Thymus (tissue), 11 donors: Measurements from ENCODE around the gene JARID2. TPM values are rescaled to one million over a fixed set of nuclear protein-coding genes. Genes with fewer than 3 reads are reported as not detected.

ENCODE experiments used
- DNase-seq, 9 donors: peaks; one replicate each; pipeline ENCODE4 v3.0.0-alpha.2; 2013; ENCODE audit warnings: low spot score in 9 of 9, low read depth in 6 of 9, missing footprints in 1 of 9
- H3K27ac ChIP-seq, 2 donors: one replicate each; pipeline ENCODE4 v1.5.1; 2013; ENCODE audit warnings: control low read depth in 1 of 2, low read depth in 1 of 2, low read length in 1 of 2, mild to moderate bottlenecking in 1 of 2, moderate library complexity in 1 of 2
- H3K27me3 ChIP-seq, 2 donors: one replicate each; pipeline ENCODE4 v1.5.1; 2013; ENCODE audit warnings: low read length in 1 of 2; ENCODE audit not compliant: control insufficient read depth in 2 of 2, insufficient read depth in 1 of 2
- H3K36me3 ChIP-seq, 2 donors: one replicate each; pipeline ENCODE4 v1.5.1; 2013; ENCODE audit warnings: low read length in 1 of 2, mild to moderate bottlenecking in 1 of 2, moderate library complexity in 1 of 2; ENCODE audit not compliant: control insufficient read depth in 2 of 2, insufficient read depth in 2 of 2
- H3K4me1 ChIP-seq, 2 donors: one replicate each; pipeline ENCODE4 v1.5.1; 2013; ENCODE audit warnings: low read length in 2 of 2; ENCODE audit not compliant: control insufficient read depth in 2 of 2, insufficient read depth in 2 of 2
- H3K4me3 ChIP-seq, 2 donors: one replicate each; pipeline ENCODE4 v1.5.1; 2013; ENCODE audit warnings: low read length in 2 of 2, control low read depth in 1 of 2, mild to moderate bottlenecking in 1 of 2
- H3K9me3 ChIP-seq, 2 donors: one replicate each; pipeline ENCODE4 v1.5.1; 2013; ENCODE audit warnings: low read length in 1 of 2, mild to moderate bottlenecking in 1 of 2; ENCODE audit not compliant: control insufficient read depth in 2 of 2, insufficient read depth in 1 of 2
- WGBS: extraction: QIAGEN DNeasy Blood & Tissue Kit; methylation state at CpG from one replicate; pipeline ENCODE4 v1.1.7; 2013; 5-methylcytosine and 5-hydroxymethylcytosine counted together
- polyA plus RNA-seq: library from polyadenylated mRNA; stranded (reverse); fragments of 200-250 nt; gene quantifications from one replicate; pipeline ENCODE4 v1.2.3, GENCODE V29; 2013
- total RNA-seq: library from RNA; stranded (reverse); fragments of 120-200 nt; gene quantifications from one replicate; pipeline ENCODE4 v1.2.4, GENCODE V29; 2013
- donor health status: healthy.

The JARID2 gene
- total and polyA plus RNA-seq, 2 donors, result 15.8 to 20.9 TPM

GRCh38 chr6:15457121-15457650 lies 211.3 kb downstream of the JARID2 start:
- WGBS, result 91% methylated on average over 4 of the region's 4 CpGs
- Histone ChIP-seq H3K27me3 (no peaks in the 10 kb centered on the region), H3K4me1 (peaks cover 2% of the 10 kb centered on the region in 2 donors)

GRCh38 chr6:15458021-15458459 lies 212.2 kb downstream of the JARID2 start:
- no peaks in the 10 kb centered on the region for H3K27me3 ChIP-seq
- H3K4me1 ChIP-seq, result peaks cover 0 to 2% of the 10 kb centered on the region in 2 donors
- no peak for DNase-seq
- no peaks in the 10 kb centered on the region for H3K9me3 ChIP-seq
- 96% methylated on average over 14 of the region's 14 CpGs for WGBS
- no peak overlapping the region for H3K27ac ChIP-seq
- H3K36me3 ChIP-seq, result peaks cover 16 to 28% of the 10 kb centered on the region in 2 donors
- H3K4me3 ChIP-seq, result no peak overlapping the region

More at GRCh38 chr6:15457121-15457650, 211.3 kb downstream of the JARID2 start:
- Histone ChIP-seq H3K4me3 (no peak overlapping the region), H3K27ac (no peak overlapping the region), H3K36me3 (peaks cover 21 to 35% of the 10 kb centered on the region in 2 donors), H3K9me3 (no peaks in the 10 kb centered on the region)
- DNase-seq, result no peak

- peaks cover 0 to 14% of the 10 kb centered on the region in 2 donors for H3K36me3 ChIP-seq
- WGBS, result 98% methylated on average over 4 of the region's 4 CpGs
- H3K4me3 ChIP-seq, result no peak overlapping the region
- no peak for DNase-seq
- H3K4me1 ChIP-seq, result peaks cover 0 to 2% of the 10 kb centered on the region in 2 donors
- H3K27me3 ChIP-seq, result no peaks in the 10 kb centered on the region
- no peak overlapping the region for H3K27ac ChIP-seq
- no peaks in the 10 kb centered on the region for H3K9me3 ChIP-seq
Measured at GRCh38 chr6:15460110-15460727, 214.3 kb downstream of the JARID2 start.

GRCh38 chr6:15461127-15461944 lies 215.5 kb downstream of the JARID2 start:
- no peaks in the 10 kb centered on the region for H3K9me3 ChIP-seq
- H3K27ac ChIP-seq, result no peak overlapping the region
- DNase-seq, result no peak
- WGBS, result over 99% methylated on average over 6 of the region's 6 CpGs
- H3K4me1 ChIP-seq, result peaks cover 0 to 2% of the 10 kb centered on the region in 2 donors
- no peaks in the 10 kb centered on the region for H3K27me3 ChIP-seq
- peaks cover 0 to 17% of the 10 kb centered on the region in 2 donors for H3K36me3 ChIP-seq
- no peak overlapping the region for H3K4me3 ChIP-seq

GRCh38 chr6:15462256-15462655 lies 216.4 kb downstream of the JARID2 start:
- H3K9me3 ChIP-seq, result no peaks in the 10 kb centered on the region
- peaks cover 0 to 2% of the 10 kb centered on the region in 2 donors for H3K4me1 ChIP-seq
- whole genome bisulfite sequencing, result 31% methylated on average over 4 of the region's 4 CpGs
- DNase-seq, result peak in 1 of 9 donors; percentile 24
- H3K4me3 ChIP-seq, result no peak overlapping the region
- no peak overlapping the region for H3K27ac ChIP-seq
- H3K36me3 ChIP-seq, result peaks cover 0 to 14% of the 10 kb centered on the region in 2 donors
- no peaks in the 10 kb centered on the region for H3K27me3 ChIP-seq

GRCh38 chr6:15462717-15463525 lies 217.1 kb downstream of the JARID2 start:
- no peaks in the 10 kb centered on the region for H3K9me3 ChIP-seq
- peaks cover 0 to 2% of the 10 kb centered on the region in 2 donors for H3K4me1 ChIP-seq
- WGBS, result 87% methylated on average over 8 of the region's 8 CpGs
- H3K4me3 ChIP-seq, result no peak overlapping the region
- peaks cover 0 to 17% of the 10 kb centered on the region in 2 donors for H3K36me3 ChIP-seq
- DNase-seq, result no peak
- H3K27ac ChIP-seq, result no peak overlapping the region
- H3K27me3 ChIP-seq, result no peaks in the 10 kb centered on the region

- peak in 2 of 9 donors; percentile 41 to 50 for DNase-seq
- Histone ChIP-seq H3K4me3 (no peak overlapping the region), H3K36me3 (peaks cover 9 to 24% of the 10 kb centered on the region in 2 donors), H3K27ac (no peak overlapping the region), H3K9me3 (no peaks in the 10 kb centered on the region), H3K27me3 (no peaks in the 10 kb centered on the region), H3K4me1 (peaks cover 0 to 2% of the 10 kb centered on the region in 2 donors)
- 95% methylated on average over 5 of the region's 5 CpGs for WGBS
Measured at GRCh38 chr6:15464211-15464725, 218.4 kb downstream of the JARID2 start.

GRCh38 chr6:15465212-15465611 lies 219.3 kb downstream of the JARID2 start:
- peaks cover 18 to 32% of the 10 kb centered on the region in 2 donors for H3K36me3 ChIP-seq
- no peaks in the 10 kb centered on the region for H3K9me3 ChIP-seq
- whole genome bisulfite sequencing, result 81% methylated on average over 6 of the region's 6 CpGs
- peaks cover 0 to 2% of the 10 kb centered on the region in 2 donors for H3K4me1 ChIP-seq
- no peaks in the 10 kb centered on the region for H3K27me3 ChIP-seq
- H3K27ac ChIP-seq, result no peak overlapping the region
- DNase-seq, result no peak
- H3K4me3 ChIP-seq, result no peak overlapping the region
